NCI-H524 treated with DMSO at 0.1 percent for 48 hours (cell line): Measurements from ENCODE around the gene ZG16B.

Experiments
- DNase-seq: peaks from one replicate; lab custom pipeline; 2025; lab: John Stamatoyannopoulos, UW

Gene ZG16B

GRCh38 chr16:2845116-2845515 is 15.0 kb downstream of the ZG16B start:
- no peak for DNase-seq

- DNase-seq: no peak
Measured at GRCh38 chr16:2846511-2847310, 16.6 kb downstream of the ZG16B start.

GRCh38 chr16:2848933-2849725 is 19.0 kb downstream of the ZG16B start:
- DNase-seq: no peak

- no peak for DNase-seq
Measured at GRCh38 chr16:2852003-2852730, 22.1 kb downstream of the ZG16B start.

- no peak for DNase-seq
Measured at GRCh38 chr16:2852731-2853507, 22.8 kb downstream of the ZG16B start.

- DNase-seq: no peak
Measured at GRCh38 chr16:2853531-2854073, 23.5 kb downstream of the ZG16B start.

GRCh38 chr16:2854700-2855309 is 24.7 kb downstream of the ZG16B start:
- DNase-seq: no peak

GRCh38 chr16:2855536-2855935 is 25.4 kb downstream of the ZG16B start:
- DNase-seq: no peak

GRCh38 chr16:2856061-2856670 is 26.1 kb downstream of the ZG16B start:
- no peak for DNase-seq

- DNase-seq: no peak
Measured at GRCh38 chr16:2856686-2857450, 26.8 kb downstream of the ZG16B start.

GRCh38 chr16:2857451-2858244 is 27.5 kb downstream of the ZG16B start, which contains the start of gene PRSS22:
Gene PRSS22, minus strand, starts transcription at chr16:2858170. Its CDS starts 66 bp downstream, at chr16:2858104.
- DNase-seq: no peak

GRCh38 chr16:2858245-2859025 is 28.3 kb downstream of the ZG16B start:
- no peak for DNase-seq

GRCh38 chr16:2859686-2860265 is 29.7 kb downstream of the ZG16B start:
- DNase-seq: no peak

- DNase-seq: no peak
Measured at GRCh38 chr16:2860826-2861567, 30.9 kb downstream of the ZG16B start.

- no peak for DNase-seq
Measured at GRCh38 chr16:2865651-2866050, 35.5 kb downstream of the ZG16B start.

GRCh38 chr16:2866431-2866830 is 36.3 kb downstream of the ZG16B start:
- no peak for DNase-seq

GRCh38 chr16:2867661-2867986 is 37.5 kb downstream of the ZG16B start:
- DNase-seq: no peak
